Measurements from ENCODE around the gene SLC39A11. TPM values are rescaled to one million over a fixed set of nuclear protein-coding genes. Genes with fewer than 3 reads are reported as not detected.

SLC39A11 gene
- total and polyA plus RNA-seq, 2 of the 13 experiments (the other 11 are each of a cell fraction or from before 2014, with no cell fraction given) = 17.2 to 31.5 TPM

DNA sequence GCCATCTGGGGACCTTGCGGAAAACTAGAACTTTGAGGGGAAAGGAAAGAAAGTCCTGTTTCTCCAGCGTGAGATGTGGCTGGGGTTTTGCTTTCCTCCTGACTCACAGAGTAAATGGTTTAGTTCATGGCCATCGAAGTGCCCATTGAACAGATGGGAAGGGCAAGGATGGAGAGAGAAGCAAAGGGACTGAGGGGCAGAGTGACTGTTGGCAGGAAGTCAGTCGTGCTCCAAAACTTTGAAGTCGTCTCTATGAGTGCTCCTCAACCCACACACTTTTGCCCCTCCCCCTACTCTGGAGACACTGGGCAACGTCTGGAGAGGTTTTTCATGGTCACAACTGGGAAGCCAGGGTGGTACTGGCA, 476.9 kb downstream of the SLC39A11 start (continued):
- TF ChIP-seq HNRNPLL (IDR thresholded peaks at IDR 0.05; ENCODE audit: low read depth, low read length, poor library complexity, severe bottlenecking) = no peak
- TF ChIP-seq, protein P1, sequence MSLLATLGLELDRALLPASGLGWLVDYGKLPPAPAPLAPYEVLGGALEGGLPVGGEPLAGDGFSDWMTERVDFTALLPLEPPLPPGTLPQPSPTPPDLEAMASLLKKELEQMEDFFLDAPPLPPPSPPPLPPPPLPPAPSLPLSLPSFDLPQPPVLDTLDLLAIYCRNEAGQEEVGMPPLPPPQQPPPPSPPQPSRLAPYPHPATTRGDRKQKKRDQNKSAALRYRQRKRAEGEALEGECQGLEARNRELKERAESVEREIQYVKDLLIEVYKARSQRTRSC (CRISPR knock-in tag; IDR thresholded peaks at IDR 0.05; ENCODE audit: low read depth) = no peak
- peak; percentile 24 for TF ChIP-seq TEAD3 (CRISPR knock-in tag; optimal IDR thresholded peaks at IDR 0.05; ENCODE audit: borderline replicate concordance)
- TF ChIP-seq ZMYM4 (CRISPR knock-in tag; IDR thresholded peaks at IDR 0.05) = no peak
- 0 out of 2 replicates have a peak, but pooled peaks have one; percentile 32 for TF ChIP-seq HOXA5 (CRISPR knock-in tag; IDR thresholded peaks at IDR 0.05)
- TF ChIP-seq, protein P2, sequence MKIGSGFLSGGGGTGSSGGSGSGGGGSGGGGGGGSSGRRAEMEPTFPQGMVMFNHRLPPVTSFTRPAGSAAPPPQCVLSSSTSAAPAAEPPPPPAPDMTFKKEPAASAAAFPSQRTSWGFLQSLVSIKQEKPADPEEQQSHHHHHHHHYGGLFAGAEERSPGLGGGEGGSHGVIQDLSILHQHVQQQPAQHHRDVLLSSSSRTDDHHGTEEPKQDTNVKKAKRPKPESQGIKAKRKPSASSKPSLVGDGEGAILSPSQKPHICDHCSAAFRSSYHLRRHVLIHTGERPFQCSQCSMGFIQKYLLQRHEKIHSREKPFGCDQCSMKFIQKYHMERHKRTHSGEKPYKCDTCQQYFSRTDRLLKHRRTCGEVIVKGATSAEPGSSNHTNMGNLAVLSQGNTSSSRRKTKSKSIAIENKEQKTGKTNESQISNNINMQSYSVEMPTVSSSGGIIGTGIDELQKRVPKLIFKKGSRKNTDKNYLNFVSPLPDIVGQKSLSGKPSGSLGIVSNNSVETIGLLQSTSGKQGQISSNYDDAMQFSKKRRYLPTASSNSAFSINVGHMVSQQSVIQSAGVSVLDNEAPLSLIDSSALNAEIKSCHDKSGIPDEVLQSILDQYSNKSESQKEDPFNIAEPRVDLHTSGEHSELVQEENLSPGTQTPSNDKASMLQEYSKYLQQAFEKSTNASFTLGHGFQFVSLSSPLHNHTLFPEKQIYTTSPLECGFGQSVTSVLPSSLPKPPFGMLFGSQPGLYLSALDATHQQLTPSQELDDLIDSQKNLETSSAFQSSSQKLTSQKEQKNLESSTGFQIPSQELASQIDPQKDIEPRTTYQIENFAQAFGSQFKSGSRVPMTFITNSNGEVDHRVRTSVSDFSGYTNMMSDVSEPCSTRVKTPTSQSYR (CRISPR knock-in tag; IDR thresholded peaks at IDR 0.05; ENCODE audit: borderline replicate concordance) = 0 out of 2 replicates have a peak, but pooled peaks have one; percentile 9
- TF ChIP-seq, protein P3, sequence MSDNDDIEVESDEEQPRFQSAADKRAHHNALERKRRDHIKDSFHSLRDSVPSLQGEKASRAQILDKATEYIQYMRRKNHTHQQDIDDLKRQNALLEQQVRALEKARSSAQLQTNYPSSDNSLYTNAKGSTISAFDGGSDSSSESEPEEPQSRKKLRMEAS (IDR thresholded peaks at IDR 0.05) = peak; percentile 48; the same call in 1 of the 2 replicates
- TF ChIP-seq, protein P4, sequence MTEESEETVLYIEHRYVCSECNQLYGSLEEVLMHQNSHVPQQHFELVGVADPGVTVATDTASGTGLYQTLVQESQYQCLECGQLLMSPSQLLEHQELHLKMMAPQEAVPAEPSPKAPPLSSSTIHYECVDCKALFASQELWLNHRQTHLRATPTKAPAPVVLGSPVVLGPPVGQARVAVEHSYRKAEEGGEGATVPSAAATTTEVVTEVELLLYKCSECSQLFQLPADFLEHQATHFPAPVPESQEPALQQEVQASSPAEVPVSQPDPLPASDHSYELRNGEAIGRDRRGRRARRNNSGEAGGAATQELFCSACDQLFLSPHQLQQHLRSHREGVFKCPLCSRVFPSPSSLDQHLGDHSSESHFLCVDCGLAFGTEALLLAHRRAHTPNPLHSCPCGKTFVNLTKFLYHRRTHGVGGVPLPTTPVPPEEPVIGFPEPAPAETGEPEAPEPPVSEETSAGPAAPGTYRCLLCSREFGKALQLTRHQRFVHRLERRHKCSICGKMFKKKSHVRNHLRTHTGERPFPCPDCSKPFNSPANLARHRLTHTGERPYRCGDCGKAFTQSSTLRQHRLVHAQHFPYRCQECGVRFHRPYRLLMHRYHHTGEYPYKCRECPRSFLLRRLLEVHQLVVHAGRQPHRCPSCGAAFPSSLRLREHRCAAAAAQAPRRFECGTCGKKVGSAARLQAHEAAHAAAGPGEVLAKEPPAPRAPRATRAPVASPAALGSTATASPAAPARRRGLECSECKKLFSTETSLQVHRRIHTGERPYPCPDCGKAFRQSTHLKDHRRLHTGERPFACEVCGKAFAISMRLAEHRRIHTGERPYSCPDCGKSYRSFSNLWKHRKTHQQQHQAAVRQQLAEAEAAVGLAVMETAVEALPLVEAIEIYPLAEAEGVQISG (CRISPR knock-in tag; IDR thresholded peaks at IDR 0.05) = peak; percentile 62; the same call in 1 of the 2 replicates
- TF ChIP-seq ZNF607 (CRISPR knock-in tag; IDR thresholded peaks at IDR 0.05; ENCODE audit: borderline replicate concordance) = 0 out of 2 replicates have a peak, but pooled peaks have one; percentile 47

Data from HepG2 (cell line).